ENCODE results near the gene DPH2.

The DPH2 gene

DNA sequence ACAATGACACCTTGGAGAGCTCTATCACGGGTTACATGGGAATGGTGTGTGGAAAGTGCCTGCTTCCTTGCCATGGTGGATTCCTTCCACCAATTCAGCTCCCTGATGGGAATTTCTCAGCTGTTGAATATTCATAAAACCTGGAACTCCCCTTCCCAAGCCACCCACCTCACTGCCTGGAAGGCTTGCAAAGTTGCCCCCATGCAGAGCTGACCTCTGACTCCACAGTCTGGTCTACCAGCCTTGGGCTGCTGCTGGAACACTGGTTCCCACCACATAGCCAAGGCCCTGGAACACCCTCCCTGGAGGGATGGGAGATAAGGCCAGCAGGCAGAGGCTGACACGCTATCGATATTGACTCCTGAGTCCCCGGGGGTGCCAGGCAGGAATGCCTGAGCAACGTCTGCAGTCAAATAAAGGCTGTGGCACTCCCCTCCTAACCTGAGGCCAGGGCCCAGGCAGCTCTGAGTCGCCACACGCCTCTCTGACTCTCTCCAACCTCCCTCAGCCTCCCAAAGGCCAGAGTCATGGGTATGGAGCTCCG is 30.4 kb downstream of the DPH2 start:
- no peak for DNase-seq (ENCODE audit: low spot score)

- no peak for DNase-seq (ENCODE audit: low spot score)
These were observed 32.4 kb downstream of the DPH2 start for GRCh38 chr1:44002165-44002564.

GRCh38 chr1:44002606-44003157 is 32.9 kb downstream of the DPH2 start:
- no peak for DNase-seq (ENCODE audit: low spot score)

DNA sequence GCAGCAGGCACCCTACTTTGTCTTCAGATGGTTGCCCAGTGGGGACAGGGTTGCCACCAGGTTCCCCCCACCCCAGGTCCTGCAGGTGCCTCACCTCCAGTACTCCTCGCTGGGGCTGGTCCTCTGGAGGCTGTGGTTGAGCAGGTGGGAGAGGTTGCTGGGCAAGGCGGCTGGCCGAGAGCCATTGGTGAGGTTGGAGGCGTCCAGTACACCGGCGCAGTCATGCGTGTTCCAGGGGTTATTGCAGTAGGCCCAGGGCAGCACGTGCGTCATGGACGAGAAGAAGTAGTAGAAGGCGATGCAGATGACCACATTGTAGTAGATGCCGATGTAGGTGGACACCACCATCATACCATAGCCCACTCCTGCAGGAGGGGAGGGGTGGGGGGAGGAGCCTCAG is 38.4 kb downstream of the DPH2 start:
- DNase-seq (ENCODE audit: low spot score), result no peak

DNA sequence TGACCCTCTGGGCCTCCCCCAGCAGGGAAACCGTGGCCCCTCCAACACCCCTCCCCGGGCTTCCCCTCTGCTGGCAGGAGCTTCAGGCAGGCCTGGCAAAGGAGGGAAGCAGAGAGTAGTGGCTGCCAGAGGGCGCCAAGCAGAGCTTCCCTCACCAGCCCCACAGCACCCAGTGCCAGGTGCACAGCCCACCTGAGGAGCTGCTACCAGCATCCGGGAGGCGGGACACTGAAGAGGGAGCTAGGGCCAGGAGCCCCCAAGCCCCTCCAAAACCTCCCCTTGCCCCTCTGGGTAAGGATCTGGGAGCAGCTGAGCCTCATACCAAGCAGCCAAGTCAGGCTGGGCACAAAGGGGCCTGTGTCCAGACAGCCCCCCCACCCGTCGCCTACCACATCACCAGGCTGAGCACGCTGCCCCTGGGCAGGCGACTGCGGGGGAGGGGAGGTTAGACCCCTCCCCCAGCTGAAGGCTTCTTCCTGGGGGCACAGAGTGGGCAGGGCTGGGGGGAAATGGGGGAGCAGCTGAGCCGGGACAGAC is 41.2 kb downstream of the DPH2 start:
- DNase-seq (ENCODE audit: low spot score), result no peak

- no peak for DNase-seq (ENCODE audit: low spot score)
These were observed 42.6 kb downstream of the DPH2 start for GRCh38 chr1:44012404-44012803.

GRCh38 chr1:44012941-44013609 is 43.3 kb downstream of the DPH2 start:
- no peak for DNase-seq (ENCODE audit: low spot score)

GRCh38 chr1:44013949-44014348 is 44.1 kb downstream of the DPH2 start:
- no peak for DNase-seq (ENCODE audit: low spot score)

DNA sequence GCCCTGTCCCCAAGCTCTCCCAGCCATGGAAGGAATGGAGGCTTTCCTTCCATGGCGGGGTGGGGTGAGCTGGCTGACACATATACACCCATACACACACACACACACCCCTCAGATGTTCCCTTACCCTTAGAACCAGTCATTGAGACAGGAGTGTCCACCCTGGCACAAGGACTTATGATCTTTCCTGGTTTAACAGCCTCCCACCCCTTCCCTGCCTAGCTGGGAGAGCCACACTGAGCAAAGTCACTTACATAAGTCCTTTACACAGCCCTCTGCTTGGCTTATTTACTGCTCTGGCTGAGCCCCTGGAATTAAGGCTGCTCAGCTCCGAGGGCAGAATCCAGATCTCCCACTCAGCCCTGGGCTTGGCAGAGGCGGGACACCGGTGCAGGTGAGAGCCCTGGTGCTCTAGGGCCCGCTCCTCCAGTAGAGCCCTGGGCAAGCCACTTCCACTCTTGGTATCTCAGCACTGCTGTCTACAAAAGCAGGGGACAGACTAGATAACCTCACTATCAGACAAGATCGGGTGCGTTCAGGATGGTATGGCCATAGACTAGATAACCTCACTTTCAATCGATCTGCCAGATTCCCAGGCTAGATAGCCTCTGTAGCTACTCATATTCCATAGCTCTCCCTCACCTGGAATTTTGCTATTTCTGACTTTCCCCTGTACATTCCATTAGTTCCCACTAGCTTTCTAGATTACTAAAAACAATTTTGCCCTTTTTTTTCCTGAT is 44.7 kb downstream of the DPH2 start:
- DNase-seq (ENCODE audit: low spot score), result no peak

- no peak for DNase-seq (ENCODE audit: low spot score)
These were observed 45.4 kb downstream of the DPH2 start for GRCh38 chr1:44015206-44015605.

- DNase-seq (ENCODE audit: low spot score), result no peak
These were observed 46.5 kb downstream of the DPH2 start for GRCh38 chr1:44016041-44016889.

DNA sequence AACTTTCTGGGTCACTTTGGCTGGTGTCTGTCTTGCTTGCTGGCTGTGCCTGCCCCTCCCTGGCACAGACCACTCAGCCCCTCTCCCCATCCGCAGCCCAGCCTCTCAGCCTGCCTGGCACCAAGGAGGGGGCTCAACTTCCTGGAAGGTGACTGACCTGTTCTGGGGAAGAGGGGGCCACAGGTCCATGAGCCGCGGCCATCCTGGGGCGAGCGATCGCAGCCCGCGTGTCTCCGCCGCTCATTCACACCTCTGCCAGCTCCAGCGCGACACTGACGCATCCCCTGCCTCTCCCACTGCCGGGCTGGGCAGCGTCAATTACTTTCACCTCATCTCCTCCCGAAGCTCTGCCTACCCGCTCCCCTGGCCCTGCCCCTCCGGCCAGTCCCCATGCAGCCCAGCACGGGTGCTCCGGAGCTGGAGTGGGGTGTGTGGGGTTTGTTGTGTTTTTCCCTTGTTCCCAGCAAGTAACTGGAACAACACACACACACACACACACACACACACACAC is 47.1 kb downstream of the DPH2 start:
- DNase-seq (ENCODE audit: low spot score), result no peak

GRCh38 chr1:44019466-44019948 is 49.7 kb downstream of the DPH2 start:
- DNase-seq (ENCODE audit: low spot score), result no peak

- no peak for DNase-seq (ENCODE audit: low spot score)
These were observed 50.7 kb downstream of the DPH2 start for GRCh38 chr1:44020464-44020863.

- DNase-seq (ENCODE audit: low spot score), result no peak
These were observed 51.3 kb downstream of the DPH2 start for GRCh38 chr1:44021156-44021555.

- DNase-seq (ENCODE audit: low spot score), result no peak
These were observed 51.9 kb downstream of the DPH2 start for GRCh38 chr1:44021581-44022321.
